Gastrocnemius medialis (tissue), 4 donors: ENCODE results near the gene REP15. TPM values are rescaled to one million over a fixed set of nuclear protein-coding genes. Genes with fewer than 3 reads are reported as not detected.

ENCODE experiments used
- ATAC-seq, 2 donors: fragments of 150-250 bp; one replicate each; pipeline ENCODE4 v1.9.1; 2016
- DNase-seq, 2 donors: peaks; one replicate each; pipeline ENCODE4 v3.0.0-alpha.2; 2019
- H3K27ac ChIP-seq, 4 donors: fragments of 200-600 bp; sonication (generic); 1 replicate in 1 of 4; 2 replicates in 3 of 4; pipeline ENCODE4 v1.5.1; 2016 to 2018; ENCODE audit warnings: mild to moderate bottlenecking in 2 of 4, moderate library complexity in 1 of 4
- H3K27me3 ChIP-seq, 3 donors: fragments of 200-600 bp; sonication (generic) in 2 of 3; 1 replicate in 1 of 3; 2 replicates in 2 of 3; pipeline versions ENCODE4 v1.5.1 to v1.6.0; 2016 to 2019; ENCODE audit warnings: mild to moderate bottlenecking in 1 of 3, moderate library complexity in 1 of 3
- H3K36me3 ChIP-seq, 2 donors: fragments of 200-600 bp; sonication (generic) in 1 of 2; one replicate each; pipeline ENCODE4 v1.5.1; 2017 to 2018
- H3K4me1 ChIP-seq, 2 donors: fragments of 200-600 bp; sonication (generic) in 1 of 2; one replicate each; pipeline ENCODE4 v1.5.1; 2016 to 2017; ENCODE audit warnings: mild to moderate bottlenecking in 2 of 2
- H3K4me3 ChIP-seq, 4 donors: fragments of 200-600 bp; sonication (generic) in 3 of 4; 1 replicate in 1 of 4; 2 replicates in 3 of 4; pipeline ENCODE4 v1.5.1; 2016 to 2019; ENCODE audit warnings: mild to moderate bottlenecking in 2 of 4
- H3K9me3 ChIP-seq, 3 donors: fragments of 200-600 bp; sonication (generic) in 2 of 3; 1 replicate in 1 of 3; 2 replicates in 2 of 3; pipeline ENCODE4 v1.5.1; 2016 to 2019
- CTCF ChIP-seq, 5 experiments: fragments of 450-650 bp in 3 of 5; fragments of 200-600 bp in 2 of 5; sonication (generic) in 2 of 5; IDR thresholded peaks in 4 of 5; conservative IDR thresholded peaks in 1 of 5; 1 replicate in 4 of 5; 2 replicates in 1 of 5; pipeline ENCODE4 v1.5.1; 2016 to 2019; ENCODE audit warnings: antibody characterized with exemption in 5 of 5, mild to moderate bottlenecking in 3 of 5, moderate library complexity in 3 of 5
- POLR2A ChIP-seq, 2 donors: fragments of 450-650 bp; IDR thresholded peaks; one replicate each; pipeline ENCODE4 v1.6.1; 2017; ENCODE audit warnings: antibody characterized with exemption in 2 of 2, mild to moderate bottlenecking in 2 of 2, moderate library complexity in 2 of 2
- in situ Hi-C, 4 donors: fragments of 200-750 bp; cut with MboI; loops; one replicate each; pipeline versions ENCODE4 v1.15.0 to v1.8.0; 2017; ENCODE audit warnings: low sequenced_read_pairs in 4 of 4
- intact Hi-C: fragments of 100-400 bp; cut with DNase I; formaldehyde crosslinking; loops from one replicate; pipeline ENCODE4 v1.15.1; 2023; ENCODE audit warnings: low total_unique reads
- total RNA-seq, 4 donors: library from RNA; depleted of rRNA; stranded (reverse); fragments of >200 nt; gene quantifications; one replicate each; pipeline versions ENCODE4 v1.1.0 to v1.2.3, GENCODE V29; 2016

The REP15 gene
- total RNA-seq, 4 donors from 2014 or later = 0.92 to 1.8 (median 1.4) TPM; not detected in 1

DNA sequence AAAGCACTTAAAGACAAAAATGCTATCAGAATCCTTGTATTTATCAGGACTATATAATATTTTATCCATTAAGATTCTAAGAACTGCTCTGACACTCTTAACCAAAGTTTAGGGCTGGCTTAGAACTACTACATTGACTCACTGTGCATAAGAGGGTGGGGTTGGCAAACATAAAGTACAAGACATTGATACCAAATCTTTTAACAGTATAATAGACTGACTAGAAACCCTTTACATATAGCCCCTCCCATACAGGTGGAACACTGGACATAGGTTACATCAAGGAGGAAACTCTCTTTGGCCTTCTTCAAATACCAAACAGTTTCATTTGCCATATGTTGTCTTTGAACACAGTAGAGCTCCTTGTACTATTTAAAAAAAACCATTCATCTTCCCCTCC lies 15.6 kb upstream of the REP15 start:
- DNase-seq (no peak), ATAC-seq (no peak)
- H3K27ac ChIP-seq = no peak overlapping the region
- intact Hi-C loops = no loop called here
- no peak overlapping the region for H3K4me3 ChIP-seq
- no peak for TF ChIP-seq CTCF (IDR thresholded peaks at IDR 0.05 in 4 of 5, conservative IDR thresholded peaks at IDR 0.05 in 1 of 5)
- no peak for TF ChIP-seq POLR2A (IDR thresholded peaks at IDR 0.05)
- peaks cover 0 to 70% of the 10 kb centered on the region in 2 donors for H3K36me3 ChIP-seq
- no peaks in the 10 kb centered on the region for H3K27me3 ChIP-seq
- H3K9me3 ChIP-seq = no peaks in the 10 kb centered on the region
- in situ Hi-C loops = no loop called here
- H3K4me1 ChIP-seq = no peaks in the 10 kb centered on the region

DNA sequence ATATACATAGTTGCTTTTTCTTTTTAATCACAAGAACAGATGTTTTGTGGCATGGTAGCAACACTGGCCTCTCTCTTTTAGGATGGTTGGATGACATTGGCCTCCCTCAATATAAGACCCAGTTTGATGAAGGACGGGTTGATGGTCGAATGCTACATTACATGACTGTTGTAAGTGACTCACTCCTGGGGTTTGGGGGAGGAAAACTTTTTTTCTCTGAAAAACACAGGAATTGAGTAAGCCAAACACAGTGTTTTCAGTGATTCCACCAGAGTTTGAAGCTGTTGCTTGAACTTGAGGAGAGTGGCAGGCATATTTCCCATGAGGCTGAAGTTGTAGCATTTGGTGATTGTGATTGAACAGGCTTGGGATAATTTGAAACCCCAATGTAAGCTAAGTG lies 13.7 kb upstream of the REP15 start:
- Histone ChIP-seq H3K36me3 (peaks cover 0 to 57% of the 10 kb centered on the region in 2 donors), H3K4me1 (no peaks in the 10 kb centered on the region), H3K4me3 (no peak overlapping the region), H3K27me3 (no peaks in the 10 kb centered on the region), H3K27ac (no peak overlapping the region), H3K9me3 (no peaks in the 10 kb centered on the region)
- DNase-seq (no peak), ATAC-seq (no peak)
- intact Hi-C loops = no loop called here
- TF ChIP-seq POLR2A (IDR thresholded peaks at IDR 0.05) = no peak
- TF ChIP-seq CTCF (IDR thresholded peaks at IDR 0.05 in 4 of 5, conservative IDR thresholded peaks at IDR 0.05 in 1 of 5) = no peak
- in situ Hi-C loops = no loop called here

GRCh38 chr12:27685274-27685673 lies 11.0 kb upstream of the REP15 start:
- H3K27me3 ChIP-seq = no peaks in the 10 kb centered on the region
- no peak for ATAC-seq
- intact Hi-C loops (no loop called here), in situ Hi-C loops (no loop called here)
- H3K4me1 ChIP-seq = no peaks in the 10 kb centered on the region
- DNase-seq = no peak
- no peak overlapping the region for H3K27ac ChIP-seq
- TF ChIP-seq POLR2A (IDR thresholded peaks at IDR 0.05) (no peak), CTCF (IDR thresholded peaks at IDR 0.05 in 4 of 5, conservative IDR thresholded peaks at IDR 0.05 in 1 of 5) (no peak)
- H3K36me3 ChIP-seq = peaks cover 5 to 64% of the 10 kb centered on the region in 2 donors
- no peaks in the 10 kb centered on the region for H3K9me3 ChIP-seq
- H3K4me3 ChIP-seq = no peak overlapping the region

GRCh38 chr12:27686147-27686546 lies 10.1 kb upstream of the REP15 start:
- in situ Hi-C loops (no loop called here), intact Hi-C loops (no loop called here)
- no peak for DNase-seq

More at GRCh38 chr12:27686147-27686546, 10.1 kb upstream of the REP15 start:
- ATAC-seq = no peak
- TF ChIP-seq CTCF (IDR thresholded peaks at IDR 0.05 in 4 of 5, conservative IDR thresholded peaks at IDR 0.05 in 1 of 5) (no peak), POLR2A (IDR thresholded peaks at IDR 0.05) (no peak)
- H3K9me3 ChIP-seq = no peaks in the 10 kb centered on the region
- H3K27me3 ChIP-seq = no peaks in the 10 kb centered on the region
- H3K36me3 ChIP-seq = peaks cover 5 to 65% of the 10 kb centered on the region in 2 donors
- no peak overlapping the region for H3K27ac ChIP-seq
- H3K4me1 ChIP-seq = no peaks in the 10 kb centered on the region
- no peak overlapping the region for H3K4me3 ChIP-seq
